ENCODE measurements around the gene MPO. TPM values are rescaled to one million over a fixed set of nuclear protein-coding genes. Genes with fewer than 3 reads are reported as not detected.

Gene MPO
- total and polyA plus RNA-seq, 10 of the 15 experiments (the other 5 are each of a cell fraction or from before 2014, with no cell fraction given) = 0.06 to 0.49 (median 0.14) TPM

DNA sequence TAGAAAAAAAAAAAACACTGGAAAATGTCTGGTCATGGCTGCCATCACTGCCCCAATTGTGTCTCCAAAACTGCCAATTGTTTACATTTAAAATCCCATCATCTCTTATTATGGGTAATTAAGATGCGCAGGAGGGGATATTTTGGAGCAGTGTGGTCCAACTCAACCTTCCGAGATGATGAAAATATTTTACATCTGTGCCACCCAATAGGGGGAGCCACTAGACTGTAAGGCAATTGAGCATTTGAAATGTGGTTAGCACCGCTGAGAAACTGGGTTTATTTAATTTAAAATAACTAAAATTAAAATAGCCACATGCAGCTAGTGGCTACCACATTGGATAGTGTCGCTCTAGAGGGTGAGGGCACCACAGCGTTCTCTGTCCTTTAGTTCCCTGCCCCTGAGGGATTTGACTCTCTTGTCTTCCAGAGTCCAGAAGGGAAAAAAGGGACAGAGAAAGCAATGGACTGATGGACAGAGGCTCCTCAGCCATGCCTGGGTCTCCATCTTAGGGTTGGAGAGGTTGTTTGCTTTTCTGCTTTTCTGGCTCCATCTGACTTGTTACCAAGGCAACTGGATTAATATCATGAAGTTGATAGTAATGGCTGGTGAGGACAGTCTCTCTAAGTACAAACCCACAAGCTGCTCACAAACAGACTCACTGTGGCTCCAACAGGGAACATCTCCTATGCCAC is 3.5 kb downstream of the MPO start:
- no peaks in the 10 kb centered on the region for H3K9me3 ChIP-seq (replicated peaks; ENCODE audit: control insufficient read depth, insufficient read depth, low read length)
- no peak overlapping the region for H3K9ac ChIP-seq (ENCODE audit: control insufficient read depth, insufficient read depth, low read length)
- intact Hi-C loops (cut with micrococcal nuclease; ENCODE audit: unreplicated experiment) = no loop called here
- 19% methylated on average over 5 of the region's 5 CpGs for WGBS (ENCODE audit: insufficient coverage, insufficient replicate concordance, low lambda C conversion rate, missing lambda C conversion rate)
- BruUV-seq (replicated peaks) = no TSS peak
- no peaks in the 10 kb centered on the region for H3K79me2 ChIP-seq (ENCODE audit: control insufficient read depth, insufficient read depth, low read length)
- ChIA-PET CTCF (interaction anchor here (0.8 to 2.0 kb wide), 6 partner anchors 8 to 140 kb away, joined by 3 to 7 read pairs (median 4); partner anchors contain the start of genes RNF43 and SUPT4H1), RAD21 (ENCODE audit: unreplicated experiment) (no interaction called here), SMC1A (ENCODE audit: uncharacterized antibody, unreplicated experiment) (interaction anchor here (1.0 kb wide), 1 partner anchor 170 kb away, joined by 3 read pairs; no protein-coding TSS in a partner anchor), POLR2A (no interaction called here)
- DNase-seq (ENCODE audit: low read depth, low spot score) = no peak
- peak; percentile 64 for ATAC-seq
- H3K36me3 ChIP-seq (ENCODE audit: control insufficient read depth in 2 of 2, insufficient read depth in 2 of 2, low read length in 1 of 2) = no peaks in the 10 kb centered on the region
- TF ChIP-seq POLR2AphosphoS5 (IDR thresholded peaks at IDR 0.05; ENCODE audit: low read length) (no peak), NFXL1 (IDR thresholded peaks at IDR 0.05; ENCODE audit: borderline replicate concordance) (no peak), SP1 (IDR thresholded peaks at IDR 0.05; ENCODE audit: low read depth, low read length) (no peak), RAD21 (IDR thresholded peaks at IDR 0.05; ENCODE audit: insufficient read depth, low read depth, low read length) (peak; percentile 56), KLF5 (IDR thresholded peaks at IDR 0.05; ENCODE audit: partially characterized antibody) (no peak), SMC3 (IDR thresholded peaks at IDR 0.05; ENCODE audit: borderline replicate concordance, low read length) (peak; percentile 47; the same call in 1 of the 2 replicates), RB1 (IDR thresholded peaks at IDR 0.05; ENCODE audit: borderline replicate concordance) (no peak), MYB (IDR thresholded peaks at IDR 0.05; ENCODE audit: borderline replicate concordance, low read depth, low read length) (no peak), RUNX3 (IDR thresholded peaks at IDR 0.05; ENCODE audit: low read length) (0 out of 2 replicates have a peak, but pooled peaks have one; percentile 23), MLLT1 (IDR thresholded peaks at IDR 0.05) (no peak), SMAD1 (IDR thresholded peaks at IDR 0.05; ENCODE audit: low read depth, partially characterized antibody) (no peak)
- TF ChIP-seq, protein P1, sequence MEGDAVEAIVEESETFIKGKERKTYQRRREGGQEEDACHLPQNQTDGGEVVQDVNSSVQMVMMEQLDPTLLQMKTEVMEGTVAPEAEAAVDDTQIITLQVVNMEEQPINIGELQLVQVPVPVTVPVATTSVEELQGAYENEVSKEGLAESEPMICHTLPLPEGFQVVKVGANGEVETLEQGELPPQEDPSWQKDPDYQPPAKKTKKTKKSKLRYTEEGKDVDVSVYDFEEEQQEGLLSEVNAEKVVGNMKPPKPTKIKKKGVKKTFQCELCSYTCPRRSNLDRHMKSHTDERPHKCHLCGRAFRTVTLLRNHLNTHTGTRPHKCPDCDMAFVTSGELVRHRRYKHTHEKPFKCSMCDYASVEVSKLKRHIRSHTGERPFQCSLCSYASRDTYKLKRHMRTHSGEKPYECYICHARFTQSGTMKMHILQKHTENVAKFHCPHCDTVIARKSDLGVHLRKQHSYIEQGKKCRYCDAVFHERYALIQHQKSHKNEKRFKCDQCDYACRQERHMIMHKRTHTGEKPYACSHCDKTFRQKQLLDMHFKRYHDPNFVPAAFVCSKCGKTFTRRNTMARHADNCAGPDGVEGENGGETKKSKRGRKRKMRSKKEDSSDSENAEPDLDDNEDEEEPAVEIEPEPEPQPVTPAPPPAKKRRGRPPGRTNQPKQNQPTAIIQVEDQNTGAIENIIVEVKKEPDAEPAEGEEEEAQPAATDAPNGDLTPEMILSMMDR (IDR thresholded peaks at IDR 0.05 in 2 of 3, conservative IDR thresholded peaks at IDR 0.05 in 1 of 3; ENCODE audit: control insufficient read depth in 2 of 3, extremely low read depth in 1 of 3, insufficient read depth in 1 of 3, low read depth in 3 of 3, low read length in 3 of 3) = peak; percentile 48 to 51 (median 50); a peak in 5 of 6 replicates
- no peak overlapping the region for H3K4me2 ChIP-seq (ENCODE audit: control insufficient read depth, insufficient read depth)
- no peak for FAIRE-seq
- no peaks in the 10 kb centered on the region; the same call in 1 of the 2 replicates for H3K4me1 ChIP-seq (ENCODE audit: control insufficient read depth, insufficient read depth, low read length)
- no peak overlapping the region for H2AFZ ChIP-seq (ENCODE audit: control insufficient read depth, low read depth, low read length)
- in situ Hi-C loops (cut with MboI) = no loop called here
- H4K20me1 ChIP-seq (ENCODE audit: control insufficient read depth, insufficient read depth) = no peaks in the 10 kb centered on the region
- no peak overlapping the region for H3K4me3 ChIP-seq
- no peaks in the 10 kb centered on the region; a peak in 1 of 4 replicates for H3K27me3 ChIP-seq (replicated peaks in 1 of 2; ENCODE audit: control insufficient read depth in 2 of 2, insufficient read depth in 2 of 2, low read length in 1 of 2)
- no peak overlapping the region for H3K27ac ChIP-seq (ENCODE audit: control insufficient read depth, insufficient read depth)

Data from GM12878 (cell line).